Measurements from ENCODE around the gene CNN1. TPM values are rescaled to one million over a fixed set of nuclear protein-coding genes. Genes with fewer than 3 reads are reported as not detected.

CNN1 gene
- total RNA-seq, 1 donor from 2014 or later = 276 TPM

DNA sequence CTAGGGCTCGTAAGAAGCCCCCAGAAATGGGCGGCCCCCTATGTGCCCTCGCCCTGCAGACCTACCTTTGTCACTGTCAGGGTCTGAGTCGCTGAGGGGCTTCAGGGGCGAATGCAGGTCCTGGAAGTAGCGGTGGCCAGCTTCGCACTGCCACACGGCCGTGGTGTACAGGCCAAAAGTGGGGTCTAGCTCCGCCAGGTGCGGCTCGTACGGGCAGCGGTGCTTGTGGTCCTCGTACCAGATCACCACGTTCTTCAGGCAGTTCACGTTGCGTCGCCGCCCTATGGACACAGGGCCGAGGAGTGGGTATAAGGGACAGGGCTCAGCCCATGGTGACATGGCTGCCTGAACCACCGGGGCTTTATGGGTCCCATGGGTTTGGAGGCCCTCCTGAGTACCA is 42.8 kb upstream of the CNN1 start:
- intact Hi-C loops (cut with DNase I) = no loop called here
- H3K9me3 ChIP-seq = no peaks in the 10 kb centered on the region
- no peak overlapping the region for H3K27ac ChIP-seq
- TF ChIP-seq, protein P1, sequence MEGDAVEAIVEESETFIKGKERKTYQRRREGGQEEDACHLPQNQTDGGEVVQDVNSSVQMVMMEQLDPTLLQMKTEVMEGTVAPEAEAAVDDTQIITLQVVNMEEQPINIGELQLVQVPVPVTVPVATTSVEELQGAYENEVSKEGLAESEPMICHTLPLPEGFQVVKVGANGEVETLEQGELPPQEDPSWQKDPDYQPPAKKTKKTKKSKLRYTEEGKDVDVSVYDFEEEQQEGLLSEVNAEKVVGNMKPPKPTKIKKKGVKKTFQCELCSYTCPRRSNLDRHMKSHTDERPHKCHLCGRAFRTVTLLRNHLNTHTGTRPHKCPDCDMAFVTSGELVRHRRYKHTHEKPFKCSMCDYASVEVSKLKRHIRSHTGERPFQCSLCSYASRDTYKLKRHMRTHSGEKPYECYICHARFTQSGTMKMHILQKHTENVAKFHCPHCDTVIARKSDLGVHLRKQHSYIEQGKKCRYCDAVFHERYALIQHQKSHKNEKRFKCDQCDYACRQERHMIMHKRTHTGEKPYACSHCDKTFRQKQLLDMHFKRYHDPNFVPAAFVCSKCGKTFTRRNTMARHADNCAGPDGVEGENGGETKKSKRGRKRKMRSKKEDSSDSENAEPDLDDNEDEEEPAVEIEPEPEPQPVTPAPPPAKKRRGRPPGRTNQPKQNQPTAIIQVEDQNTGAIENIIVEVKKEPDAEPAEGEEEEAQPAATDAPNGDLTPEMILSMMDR (IDR thresholded peaks at IDR 0.05) = no peak
- no peak for TF ChIP-seq POLR2AphosphoS5 (IDR thresholded peaks at IDR 0.05; ENCODE audit: insufficient read depth in 1 of 2, low read depth in 1 of 2)
- TF ChIP-seq POLR2A (IDR thresholded peaks at IDR 0.05) = no peak
- H3K36me3 ChIP-seq = peaks cover 0 to 12% of the 10 kb centered on the region in 2 donors
- H3K4me3 ChIP-seq = no peak overlapping the region
- H3K4me1 ChIP-seq = no peaks in the 10 kb centered on the region
- no peak for DNase-seq (ENCODE audit: extremely low spot score in 2 of 2)
- no peaks in the 10 kb centered on the region for H3K27me3 ChIP-seq

DNA sequence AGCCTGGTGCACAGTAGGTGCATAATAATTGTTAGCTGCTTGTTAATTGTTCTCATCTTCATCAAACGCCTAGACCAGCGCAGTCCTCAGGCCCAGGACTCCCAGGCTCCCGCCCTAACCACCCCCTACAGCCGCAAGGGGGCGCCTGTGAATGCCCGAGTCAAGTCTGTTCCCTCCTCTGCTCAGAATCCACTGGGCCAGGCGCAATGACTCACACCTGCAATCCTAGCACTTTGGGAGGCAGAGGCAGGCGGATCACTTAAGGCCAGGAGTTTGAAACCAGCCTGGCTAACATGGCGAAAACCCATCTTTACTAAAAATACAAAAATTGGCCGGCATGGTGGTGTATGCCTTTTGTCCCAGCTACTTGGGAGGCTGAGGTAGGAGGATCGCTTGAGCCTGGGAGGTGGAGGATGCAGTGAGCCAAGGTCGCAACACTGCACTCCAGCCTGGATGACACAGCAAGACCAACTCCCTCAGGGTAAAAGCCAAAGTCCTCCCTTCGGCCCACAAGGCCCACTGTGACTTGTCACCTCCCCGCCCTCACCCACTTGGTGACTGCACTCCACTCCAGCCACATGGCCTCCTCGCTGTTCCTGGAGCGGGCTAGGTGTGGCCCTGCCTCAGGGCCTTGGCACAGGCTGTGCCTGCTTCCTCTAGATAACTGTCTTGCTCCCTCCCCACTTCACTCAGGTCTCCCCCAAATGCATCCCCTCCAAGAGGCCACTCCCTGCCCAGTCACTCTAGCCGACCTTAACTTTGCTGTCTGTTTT is 42.1 kb upstream of the CNN1 start:
- H3K4me3 ChIP-seq = no peak overlapping the region
- no peak for DNase-seq (ENCODE audit: extremely low spot score in 2 of 2)
- no peaks in the 10 kb centered on the region for H3K4me1 ChIP-seq
- H3K36me3 ChIP-seq = peaks cover 0 to 12% of the 10 kb centered on the region in 2 donors
- no peaks in the 10 kb centered on the region for H3K9me3 ChIP-seq
- no peaks in the 10 kb centered on the region for H3K27me3 ChIP-seq
- no peak overlapping the region for H3K27ac ChIP-seq
- intact Hi-C loops (cut with DNase I) = no loop called here
- TF ChIP-seq POLR2A (IDR thresholded peaks at IDR 0.05) (no peak), POLR2AphosphoS5 (IDR thresholded peaks at IDR 0.05; ENCODE audit: insufficient read depth in 1 of 2, low read depth in 1 of 2) (no peak)
- TF ChIP-seq, protein P1 (IDR thresholded peaks at IDR 0.05) = peak in 2 of 3 experiments; percentile 28 to 60

DNA sequence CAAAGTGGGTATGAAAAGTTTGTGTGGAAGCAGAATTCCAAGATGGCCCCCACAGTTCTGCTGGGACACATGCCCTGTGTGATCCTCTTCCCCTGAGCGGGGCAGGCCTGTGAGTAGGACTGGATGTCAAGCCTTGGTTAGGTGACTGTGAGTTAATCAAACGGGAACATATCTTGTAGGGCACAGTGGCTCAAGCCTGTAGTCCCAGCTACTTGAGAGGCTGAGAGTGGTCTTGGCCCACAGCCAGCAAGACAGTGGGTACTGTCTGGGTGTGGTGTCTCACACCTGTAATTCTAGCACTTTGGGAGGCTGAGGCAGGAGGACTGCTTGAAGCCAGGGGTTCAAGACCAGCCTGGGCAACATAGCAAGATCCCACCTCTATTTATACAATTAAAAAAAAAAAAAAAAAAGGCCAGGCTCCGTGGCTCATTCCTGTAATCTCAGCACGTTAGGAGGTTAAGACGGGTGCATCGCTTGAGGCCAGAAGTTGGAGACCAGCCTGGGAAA is 39.4 kb upstream of the CNN1 start:
- Histone ChIP-seq H3K9me3 (no peaks in the 10 kb centered on the region), H3K27ac (no peak overlapping the region), H3K36me3 (peaks cover 0 to 12% of the 10 kb centered on the region in 2 donors), H3K4me3 (no peak overlapping the region), H3K27me3 (no peaks in the 10 kb centered on the region), H3K4me1 (no peaks in the 10 kb centered on the region)
- no peak for DNase-seq (ENCODE audit: extremely low spot score in 2 of 2)
- TF ChIP-seq POLR2A (IDR thresholded peaks at IDR 0.05) (no peak), POLR2AphosphoS5 (IDR thresholded peaks at IDR 0.05; ENCODE audit: insufficient read depth in 1 of 2, low read depth in 1 of 2) (no peak)
- TF ChIP-seq, protein P1 (IDR thresholded peaks at IDR 0.05) = no peak
- intact Hi-C loops (cut with DNase I) = no loop called here

DNA sequence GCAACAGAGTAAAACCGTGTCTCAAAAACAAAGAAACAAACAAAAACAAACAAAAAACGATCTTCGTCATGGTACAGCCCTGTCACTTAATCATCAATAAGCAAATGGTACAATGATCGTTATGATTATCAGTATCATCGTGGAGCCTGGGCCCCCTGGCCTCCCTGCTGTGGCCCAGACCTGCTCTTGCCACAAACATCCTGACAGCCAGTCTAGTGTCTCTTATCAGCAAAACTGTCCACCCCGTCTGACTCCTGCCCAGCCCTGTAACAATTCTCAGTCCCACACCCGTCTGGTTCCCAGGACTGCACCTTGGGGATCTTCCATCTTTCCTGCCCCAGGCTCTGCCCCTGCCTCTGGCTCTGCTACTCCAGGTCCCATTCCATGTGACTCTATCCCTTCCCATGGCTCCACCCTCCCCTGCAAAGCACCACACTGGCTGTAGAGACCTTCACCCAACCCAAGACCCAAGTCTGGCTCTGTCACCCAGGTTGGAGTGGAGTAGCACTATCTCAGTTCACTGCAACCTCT is 38.7 kb upstream of the CNN1 start:
- Histone ChIP-seq H3K27ac (no peak overlapping the region), H3K27me3 (no peaks in the 10 kb centered on the region), H3K9me3 (no peaks in the 10 kb centered on the region), H3K4me3 (no peak overlapping the region), H3K4me1 (peaks cover 4% of the 10 kb centered on the region), H3K36me3 (peaks cover 0 to 12% of the 10 kb centered on the region in 2 donors)
- intact Hi-C loops (cut with DNase I) = no loop called here
- TF ChIP-seq, protein P1 (IDR thresholded peaks at IDR 0.05) = no peak
- no peak for TF ChIP-seq POLR2AphosphoS5 (IDR thresholded peaks at IDR 0.05; ENCODE audit: insufficient read depth in 1 of 2, low read depth in 1 of 2)
- TF ChIP-seq POLR2A (IDR thresholded peaks at IDR 0.05) = no peak
- DNase-seq (ENCODE audit: extremely low spot score in 2 of 2) = no peak

All from vagina (tissue), 2 donors.